IPS-20b (cell line): ENCODE measurements around the gene APOA1.

Experiments used
- H3K27ac ChIP-seq: one replicate; pipeline ENCODE4 v1.5.1; 2013; ENCODE audit warnings: low read length
- H3K27me3 ChIP-seq: 2 replicates; pipeline ENCODE4 v1.6.1; 2013; ENCODE audit warnings: mild to moderate bottlenecking, low read length, inconsistent platforms; ENCODE audit not compliant: insufficient read depth
- H3K36me3 ChIP-seq: 2 replicates; pipeline ENCODE4 v1.6.1; 2013; ENCODE audit warnings: low read depth, mild to moderate bottlenecking, inconsistent platforms, low read length, moderate library complexity; ENCODE audit not compliant: insufficient read depth
- H3K4me1 ChIP-seq: 2 replicates; pipeline ENCODE4 v1.6.1; 2013; ENCODE audit warnings: mild to moderate bottlenecking, control low read depth, inconsistent platforms, low read length, moderate library complexity; ENCODE audit not compliant: insufficient read depth
- H3K4me3 ChIP-seq: 2 replicates; pipeline ENCODE4 v1.5.1; 2013; ENCODE audit warnings: mild to moderate bottlenecking, low read length, inconsistent platforms
- H3K9ac ChIP-seq: 2 replicates; pipeline ENCODE4 v1.6.1; 2013; ENCODE audit warnings: low read depth, mild to moderate bottlenecking, inconsistent platforms, low read length, moderate library complexity
- H3K9me3 ChIP-seq: 2 replicates; pipeline ENCODE4 v1.6.1; 2013; ENCODE audit warnings: mild to moderate bottlenecking, low read depth, low read length, inconsistent platforms; ENCODE audit not compliant: insufficient read depth

The APOA1 gene

DNA sequence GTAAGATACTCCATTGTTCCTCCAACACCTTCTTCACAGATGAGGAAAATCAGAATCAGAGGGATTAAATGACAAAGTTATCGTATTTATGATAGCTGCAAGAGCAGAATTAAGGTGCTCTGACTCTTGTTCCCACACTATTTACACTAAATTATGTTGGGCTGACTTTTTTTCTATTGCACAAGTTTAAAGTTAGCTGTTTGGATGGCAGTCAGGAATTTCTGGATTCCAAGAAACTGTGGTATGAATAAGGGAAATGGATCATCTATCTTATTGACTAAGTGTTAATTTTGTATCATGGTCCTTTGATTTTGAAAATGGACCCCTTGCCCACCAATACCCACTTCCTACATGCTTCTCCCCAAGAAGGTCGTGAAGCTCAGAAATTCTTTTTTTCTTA, 19.9 kb upstream of the APOA1 start:
- peaks cover 67% of the 10 kb centered on the region for H3K36me3 ChIP-seq
- H3K9me3 ChIP-seq = no peaks in the 10 kb centered on the region
- no peaks in the 10 kb centered on the region for H3K4me1 ChIP-seq
- no peak overlapping the region for H3K27ac ChIP-seq
- H3K9ac ChIP-seq = no peak overlapping the region
- H3K4me3 ChIP-seq = no peak overlapping the region
- no peaks in the 10 kb centered on the region for H3K27me3 ChIP-seq

GRCh38 chr11:116856423-116856822, 19.0 kb upstream of the APOA1 start:
- Histone ChIP-seq H3K9me3 (no peaks in the 10 kb centered on the region), H3K9ac (no peak overlapping the region), H3K27me3 (no peaks in the 10 kb centered on the region), H3K4me1 (no peaks in the 10 kb centered on the region), H3K36me3 (peaks cover 58% of the 10 kb centered on the region), H3K27ac (no peak overlapping the region), H3K4me3 (no peak overlapping the region)

- H3K9ac ChIP-seq = no peak overlapping the region
- peaks cover 48% of the 10 kb centered on the region for H3K36me3 ChIP-seq
- no peaks in the 10 kb centered on the region for H3K4me1 ChIP-seq
- H3K9me3 ChIP-seq = no peaks in the 10 kb centered on the region
- no peak overlapping the region for H3K4me3 ChIP-seq
- no peaks in the 10 kb centered on the region for H3K27me3 ChIP-seq
- no peak overlapping the region for H3K27ac ChIP-seq
Observed at GRCh38 chr11:116855413-116855812, 18.0 kb upstream of the APOA1 start.

- Histone ChIP-seq H3K27me3 (no peaks in the 10 kb centered on the region), H3K4me1 (no peaks in the 10 kb centered on the region), H3K9me3 (no peaks in the 10 kb centered on the region), H3K9ac (no peak overlapping the region), H3K36me3 (peaks cover 41% of the 10 kb centered on the region), H3K27ac (no peak overlapping the region), H3K4me3 (no peak overlapping the region)
Observed at GRCh38 chr11:116853461-116854073, 16.1 kb upstream of the APOA1 start.

- Histone ChIP-seq H3K9me3 (no peaks in the 10 kb centered on the region), H3K9ac (no peak overlapping the region), H3K27ac (no peak overlapping the region), H3K36me3 (peaks cover 39% of the 10 kb centered on the region), H3K27me3 (no peaks in the 10 kb centered on the region), H3K4me3 (no peak overlapping the region), H3K4me1 (no peaks in the 10 kb centered on the region)
Observed at GRCh38 chr11:116852261-116853031, 15.0 kb upstream of the APOA1 start.

GRCh38 chr11:116851626-116852025, 14.2 kb upstream of the APOA1 start:
- peaks cover 39% of the 10 kb centered on the region for H3K36me3 ChIP-seq
- no peak overlapping the region for H3K4me3 ChIP-seq
- no peaks in the 10 kb centered on the region for H3K27me3 ChIP-seq
- no peaks in the 10 kb centered on the region for H3K4me1 ChIP-seq
- H3K9me3 ChIP-seq = no peaks in the 10 kb centered on the region
- H3K9ac ChIP-seq = no peak overlapping the region
- H3K27ac ChIP-seq = no peak overlapping the region

GRCh38 chr11:116849486-116849885, 12.1 kb upstream of the APOA1 start:
- Histone ChIP-seq H3K27me3 (no peaks in the 10 kb centered on the region), H3K9me3 (no peaks in the 10 kb centered on the region), H3K27ac (no peak overlapping the region), H3K4me3 (no peak overlapping the region), H3K9ac (no peak overlapping the region), H3K36me3 (peaks cover 57% of the 10 kb centered on the region), H3K4me1 (no peaks in the 10 kb centered on the region)

- H3K4me3 ChIP-seq = no peak overlapping the region
- no peaks in the 10 kb centered on the region for H3K27me3 ChIP-seq
- H3K36me3 ChIP-seq = peaks cover 59% of the 10 kb centered on the region
- H3K9me3 ChIP-seq = no peaks in the 10 kb centered on the region
- no peak overlapping the region for H3K27ac ChIP-seq
- no peak overlapping the region for H3K9ac ChIP-seq
- H3K4me1 ChIP-seq = no peaks in the 10 kb centered on the region
Observed at GRCh38 chr11:116849060-116849459, 11.6 kb upstream of the APOA1 start.

DNA sequence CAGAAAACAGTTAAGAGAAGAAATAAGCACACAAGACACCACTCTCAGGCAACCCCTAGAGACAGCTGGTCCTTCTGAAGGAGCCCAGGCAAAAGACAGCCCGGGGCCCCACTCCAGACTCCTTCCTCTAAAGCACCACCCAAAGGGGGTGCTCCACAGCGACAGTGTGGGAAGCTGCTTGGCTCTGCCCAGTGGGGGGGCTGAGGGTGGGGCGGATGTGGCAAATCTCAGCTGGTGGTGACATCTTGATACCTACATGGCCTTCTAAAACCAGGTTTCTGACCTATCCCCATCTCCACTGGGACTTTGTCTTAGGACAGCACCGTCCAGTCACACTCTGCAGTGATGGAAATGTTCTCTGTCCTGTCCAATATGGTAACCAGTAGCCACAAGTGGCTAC, 10.2 kb upstream of the APOA1 start:
- no peaks in the 10 kb centered on the region for H3K4me1 ChIP-seq
- H3K9ac ChIP-seq = no peak overlapping the region
- no peak overlapping the region for H3K4me3 ChIP-seq
- H3K9me3 ChIP-seq = no peaks in the 10 kb centered on the region
- no peaks in the 10 kb centered on the region for H3K27me3 ChIP-seq
- peaks cover 61% of the 10 kb centered on the region for H3K36me3 ChIP-seq
- H3K27ac ChIP-seq = no peak overlapping the region

DNA sequence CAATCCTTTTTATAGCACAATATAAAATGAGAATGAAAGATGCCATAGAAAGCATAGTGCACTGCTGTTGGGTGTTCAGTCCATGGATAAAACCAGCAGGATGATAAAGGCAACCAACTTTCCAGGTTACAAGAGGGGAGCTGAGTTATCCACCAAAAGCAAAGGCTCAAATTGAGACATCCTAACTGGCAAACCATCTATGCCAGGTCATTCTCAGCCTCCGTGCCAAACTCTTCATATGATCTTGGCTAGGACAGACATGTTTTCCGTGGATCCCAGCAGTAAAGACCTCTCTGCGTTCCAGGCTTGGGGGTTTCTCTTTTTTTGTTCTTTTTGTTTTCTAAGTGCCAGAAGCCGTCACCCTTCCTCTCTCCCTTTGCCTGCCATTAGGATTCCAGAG, 7.3 kb upstream of the APOA1 start:
- Histone ChIP-seq H3K27me3 (no peaks in the 10 kb centered on the region), H3K9me3 (no peaks in the 10 kb centered on the region), H3K4me3 (no peak overlapping the region), H3K4me1 (no peaks in the 10 kb centered on the region), H3K27ac (no peak overlapping the region), H3K36me3 (peaks cover 61% of the 10 kb centered on the region), H3K9ac (no peak overlapping the region)

GRCh38 chr11:116843661-116844060, 6.2 kb upstream of the APOA1 start:
- no peak overlapping the region for H3K4me3 ChIP-seq
- H3K27ac ChIP-seq = no peak overlapping the region
- no peaks in the 10 kb centered on the region for H3K9me3 ChIP-seq
- peaks cover 53% of the 10 kb centered on the region for H3K36me3 ChIP-seq
- H3K27me3 ChIP-seq = no peaks in the 10 kb centered on the region
- H3K9ac ChIP-seq = no peak overlapping the region
- H3K4me1 ChIP-seq = no peaks in the 10 kb centered on the region

DNA sequence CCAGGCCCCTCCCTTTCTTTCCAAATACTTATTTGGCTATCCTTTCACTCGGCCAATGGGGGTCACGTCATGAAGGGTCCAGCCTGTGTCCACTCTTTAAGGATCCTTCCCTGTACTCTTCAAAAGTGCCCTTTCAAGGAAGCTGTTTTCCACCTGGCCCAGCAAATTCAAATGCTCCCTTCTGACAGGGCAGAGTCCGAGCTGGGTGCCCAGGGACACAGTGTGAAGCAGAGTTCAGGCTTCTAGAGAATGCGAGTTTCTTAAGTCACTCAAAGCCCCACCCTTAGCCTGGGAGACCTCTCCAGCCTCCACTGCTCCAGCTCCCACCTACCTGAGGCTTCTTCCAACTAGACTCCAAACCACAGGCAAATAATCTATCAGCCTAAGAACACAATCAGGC, 5.5 kb upstream of the APOA1 start:
- no peak overlapping the region for H3K9ac ChIP-seq
- H3K36me3 ChIP-seq = peaks cover 48% of the 10 kb centered on the region
- H3K9me3 ChIP-seq = no peaks in the 10 kb centered on the region
- no peaks in the 10 kb centered on the region; the same call in 1 of the 2 replicates for H3K4me1 ChIP-seq
- H3K4me3 ChIP-seq = no peak overlapping the region
- no peaks in the 10 kb centered on the region for H3K27me3 ChIP-seq
- no peak overlapping the region for H3K27ac ChIP-seq
